ENCODE data around the gene WDHD1.
"Not testable (repeated sequence)": the region's sequence is repeated elsewhere in the genome, so short reads cannot be mapped to it uniquely, and the experiment has no call there.

Gene WDHD1

GRCh38 chr14:54967496-54967895 lies 59.4 kb downstream of the WDHD1 start:
- no peaks in the 10 kb centered on the region for H3K27me3 ChIP-seq (ENCODE audit: control insufficient read depth, low read length)
- H3K4me1 ChIP-seq (ENCODE audit: control insufficient read depth, low read length), result no peaks in the 10 kb centered on the region
- H3K36me3 ChIP-seq (ENCODE audit: control insufficient read depth, low read length), result peaks cover 61% of the 10 kb centered on the region
- H3K4me3 ChIP-seq (ENCODE audit: low read length), result no peak overlapping the region
- no peaks in the 10 kb centered on the region for H4K20me1 ChIP-seq (ENCODE audit: control insufficient read depth, insufficient read depth, low read depth, low read length)
- no peaks in the 10 kb centered on the region for H3F3A ChIP-seq (ENCODE audit: control insufficient read depth, insufficient read depth)
- TF ChIP-seq EZH2phosphoT487 (IDR thresholded peaks at IDR 0.05; ENCODE audit: borderline replicate concordance, low read length) (no peak), CTCF (IDR thresholded peaks at IDR 0.05; ENCODE audit: low read depth, low read length, poor library complexity, severe bottlenecking) (no peak)
- H3K9me3 ChIP-seq (ENCODE audit: control insufficient read depth, insufficient read depth, low read length), result no peaks in the 10 kb centered on the region
- H3K9me2 ChIP-seq (replicated peaks; ENCODE audit: control insufficient read depth, low read length), result no peaks in the 10 kb centered on the region
- no peak overlapping the region for H3K27ac ChIP-seq (ENCODE audit: low read depth, low read length)
- peaks cover 23% of the 10 kb centered on the region for H3K79me2 ChIP-seq (ENCODE audit: control insufficient read depth, low read length)
- no peak overlapping the region for H3K4me2 ChIP-seq (ENCODE audit: low read length)

GRCh38 chr14:54955143-54955542 lies 71.8 kb downstream of the WDHD1 start:
- peaks cover 51% of the 10 kb centered on the region for H3K36me3 ChIP-seq (ENCODE audit: control insufficient read depth, low read length)
- no peaks in the 10 kb centered on the region; the same call in 1 of the 2 replicates for H3F3A ChIP-seq (ENCODE audit: control insufficient read depth, insufficient read depth)
- H3K27ac ChIP-seq (ENCODE audit: low read depth, low read length), result no peak overlapping the region
- H3K79me2 ChIP-seq (ENCODE audit: control insufficient read depth, low read length), result no peaks in the 10 kb centered on the region
- no peak for TF ChIP-seq EZH2phosphoT487 (IDR thresholded peaks at IDR 0.05; ENCODE audit: borderline replicate concordance, low read length)
- no peak for TF ChIP-seq CTCF (IDR thresholded peaks at IDR 0.05; ENCODE audit: low read depth, low read length, poor library complexity, severe bottlenecking)
- H3K4me1 ChIP-seq (ENCODE audit: control insufficient read depth, low read length), result no peaks in the 10 kb centered on the region
- H3K9me3 ChIP-seq (ENCODE audit: control insufficient read depth, insufficient read depth, low read length), result no peaks in the 10 kb centered on the region
- H3K4me2 ChIP-seq (ENCODE audit: low read length), result no peak overlapping the region
- no peak overlapping the region for H3K4me3 ChIP-seq (ENCODE audit: low read length)
- no peaks in the 10 kb centered on the region for H3K9me2 ChIP-seq (replicated peaks; ENCODE audit: control insufficient read depth, low read length)
- H3K27me3 ChIP-seq (ENCODE audit: control insufficient read depth, low read length), result no peaks in the 10 kb centered on the region
- H4K20me1 ChIP-seq (ENCODE audit: control insufficient read depth, insufficient read depth, low read depth, low read length), result no peaks in the 10 kb centered on the region

- H3K9me3 ChIP-seq (ENCODE audit: control insufficient read depth, insufficient read depth, low read length); H3K27ac ChIP-seq (ENCODE audit: low read depth, low read length); H4K20me1 ChIP-seq (ENCODE audit: control insufficient read depth, insufficient read depth, low read depth, low read length); H3F3A ChIP-seq (ENCODE audit: control insufficient read depth, insufficient read depth); H3K79me2 ChIP-seq (ENCODE audit: control insufficient read depth, low read length); H3K4me3 ChIP-seq (ENCODE audit: low read length); H3K27me3 ChIP-seq (ENCODE audit: control insufficient read depth, low read length); H3K4me1 ChIP-seq (ENCODE audit: control insufficient read depth, low read length); H3K4me2 ChIP-seq (ENCODE audit: low read length); H3K9me2 ChIP-seq (replicated peaks; ENCODE audit: control insufficient read depth, low read length): not testable (repeated sequence)
- peaks cover 44% of the 10 kb centered on the region for H3K36me3 ChIP-seq (ENCODE audit: control insufficient read depth, low read length)
Observed at GRCh38 chr14:54953609-54954008, 73.3 kb downstream of the WDHD1 start.

- not testable (repeated sequence) for H4K20me1 ChIP-seq (ENCODE audit: control insufficient read depth, insufficient read depth, low read depth, low read length); H3K9me2 ChIP-seq (replicated peaks; ENCODE audit: control insufficient read depth, low read length); H3K4me3 ChIP-seq (ENCODE audit: low read length); H3K27me3 ChIP-seq (ENCODE audit: control insufficient read depth, low read length); H3K79me2 ChIP-seq (ENCODE audit: control insufficient read depth, low read length); H3F3A ChIP-seq (ENCODE audit: control insufficient read depth, insufficient read depth); H3K9me3 ChIP-seq (ENCODE audit: control insufficient read depth, insufficient read depth, low read length); H3K4me1 ChIP-seq (ENCODE audit: control insufficient read depth, low read length); H3K4me2 ChIP-seq (ENCODE audit: low read length); H3K27ac ChIP-seq (ENCODE audit: low read depth, low read length)
- peaks cover 45% of the 10 kb centered on the region for H3K36me3 ChIP-seq (ENCODE audit: control insufficient read depth, low read length)
Observed at GRCh38 chr14:54952803-54953202, 74.1 kb downstream of the WDHD1 start.

All from DOHH2 (cell line).